Breast epithelium (tissue), 3 donors: ENCODE data around the gene BBS4.

Experiments
- POLR2AphosphoS5 ChIP-seq, 3 donors: sonication (generic); formaldehyde crosslinking; IDR thresholded peaks; one replicate each; pipeline ENCODE4 v1.6.1; 2017; ENCODE audit warnings: antibody characterized with exemption in 3 of 3
- TF ChIP-seq, protein P1 (sequence below), 3 donors: fragments of 450-650 bp; IDR thresholded peaks; one replicate each; pipeline ENCODE4 v1.5.1; 2016 to 2017; ENCODE audit warnings: antibody characterized with exemption in 3 of 3, mild to moderate bottlenecking in 3 of 3, moderate library complexity in 3 of 3

DNA sequence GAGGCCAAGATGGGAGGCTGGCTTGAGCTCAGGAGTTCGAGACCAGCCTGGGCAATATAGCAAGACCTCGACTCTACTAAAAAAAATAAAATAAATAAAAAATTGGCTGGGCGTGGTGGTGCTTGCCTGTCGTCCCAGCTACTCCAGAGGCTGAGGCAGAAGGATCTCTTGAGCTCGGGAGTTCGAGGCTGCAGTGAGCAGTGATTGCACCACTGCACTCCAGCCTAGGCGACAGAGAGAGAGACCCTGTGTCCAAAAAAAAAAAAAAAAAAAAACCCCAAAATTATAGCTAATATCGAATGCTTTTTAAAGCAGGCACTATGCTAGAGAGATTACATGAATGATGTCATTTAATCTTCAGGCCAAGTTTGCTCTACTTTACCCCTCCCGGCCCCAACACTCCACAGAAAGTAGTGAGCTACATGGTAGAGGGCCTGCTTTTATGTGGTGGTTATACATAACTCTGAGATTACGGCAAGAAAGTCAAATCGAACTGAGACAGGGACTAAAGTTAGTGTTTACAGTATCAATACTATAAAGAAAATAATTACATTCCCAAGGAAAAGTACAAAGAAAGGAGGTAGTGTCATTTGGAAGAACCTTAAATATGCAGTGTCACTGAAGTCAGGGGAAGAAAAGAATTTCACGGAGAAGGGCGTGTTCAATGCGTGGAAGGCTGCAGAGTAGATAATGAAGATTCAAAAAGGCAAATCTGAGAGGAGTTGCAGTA is 96.4 kb downstream of the BBS4 start:
- TF ChIP-seq, protein P1, sequence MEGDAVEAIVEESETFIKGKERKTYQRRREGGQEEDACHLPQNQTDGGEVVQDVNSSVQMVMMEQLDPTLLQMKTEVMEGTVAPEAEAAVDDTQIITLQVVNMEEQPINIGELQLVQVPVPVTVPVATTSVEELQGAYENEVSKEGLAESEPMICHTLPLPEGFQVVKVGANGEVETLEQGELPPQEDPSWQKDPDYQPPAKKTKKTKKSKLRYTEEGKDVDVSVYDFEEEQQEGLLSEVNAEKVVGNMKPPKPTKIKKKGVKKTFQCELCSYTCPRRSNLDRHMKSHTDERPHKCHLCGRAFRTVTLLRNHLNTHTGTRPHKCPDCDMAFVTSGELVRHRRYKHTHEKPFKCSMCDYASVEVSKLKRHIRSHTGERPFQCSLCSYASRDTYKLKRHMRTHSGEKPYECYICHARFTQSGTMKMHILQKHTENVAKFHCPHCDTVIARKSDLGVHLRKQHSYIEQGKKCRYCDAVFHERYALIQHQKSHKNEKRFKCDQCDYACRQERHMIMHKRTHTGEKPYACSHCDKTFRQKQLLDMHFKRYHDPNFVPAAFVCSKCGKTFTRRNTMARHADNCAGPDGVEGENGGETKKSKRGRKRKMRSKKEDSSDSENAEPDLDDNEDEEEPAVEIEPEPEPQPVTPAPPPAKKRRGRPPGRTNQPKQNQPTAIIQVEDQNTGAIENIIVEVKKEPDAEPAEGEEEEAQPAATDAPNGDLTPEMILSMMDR (IDR thresholded peaks at IDR 0.05) = no peak
- TF ChIP-seq POLR2AphosphoS5 (IDR thresholded peaks at IDR 0.05) = no peak
